HL-60 (cell line): Measurements from ENCODE around the gene ALG11.

Source experiments
- DNase-seq, 2 experiments: peaks; one replicate each; pipeline ENCODE4 v3.0.0-alpha.2; 2010 to 2020; ENCODE audit warnings: low read depth in 1 of 2, low spot score in 1 of 2
- H3K27ac ChIP-seq: fragments of 250-450 bp; sonication (Bioruptor Pico); replicated peaks from 2 replicates; pipeline ENCODE4 v1.5.1; 2020; ENCODE audit warnings: mild to moderate bottlenecking, moderate library complexity
- H3K27me3 ChIP-seq: fragments of 250-450 bp; sonication (Bioruptor Pico); 2 replicates; pipeline ENCODE4 v1.5.1; 2021; ENCODE audit warnings: mild to moderate bottlenecking, moderate library complexity; ENCODE audit not compliant: insufficient read depth, poor library complexity, severe bottlenecking
- H3K4me3 ChIP-seq: replicated peaks from 2 replicates; pipeline ENCODE4 v1.5.1; 2011; ENCODE audit warnings: mild to moderate bottlenecking, control low read depth, low read length; ENCODE audit not compliant: insufficient read depth
- GABPA ChIP-seq: IDR thresholded peaks from 2 replicates; pipeline ENCODE4 v1.6.1; 2012; ENCODE audit warnings: low read depth
- POLR2AphosphoS5 ChIP-seq: IDR thresholded peaks from 2 replicates; pipeline ENCODE4 v1.6.1; 2012; ENCODE audit warnings: low read depth
- SPI1 ChIP-seq: IDR thresholded peaks from 2 replicates; pipeline ENCODE4 v1.6.1; 2012; ENCODE audit warnings: low read depth, mild to moderate bottlenecking, borderline replicate concordance
- TF ChIP-seq, protein P1 (sequence below): IDR thresholded peaks from 2 replicates; pipeline ENCODE4 v1.6.1; 2012; ENCODE audit warnings: low read depth; ENCODE audit not compliant: insufficient replicate concordance
- TF ChIP-seq, protein P2 (sequence below): IDR thresholded peaks from one replicate; pipeline ENCODE4 v1.5.1; 2011; ENCODE audit warnings: low read length, control low read depth, inconsistent platforms; ENCODE audit not compliant: insufficient read depth

The ALG11 gene

GRCh38 chr13:51970349-51970748, 41.8 kb upstream of the ALG11 start:
- TF ChIP-seq, protein P1, sequence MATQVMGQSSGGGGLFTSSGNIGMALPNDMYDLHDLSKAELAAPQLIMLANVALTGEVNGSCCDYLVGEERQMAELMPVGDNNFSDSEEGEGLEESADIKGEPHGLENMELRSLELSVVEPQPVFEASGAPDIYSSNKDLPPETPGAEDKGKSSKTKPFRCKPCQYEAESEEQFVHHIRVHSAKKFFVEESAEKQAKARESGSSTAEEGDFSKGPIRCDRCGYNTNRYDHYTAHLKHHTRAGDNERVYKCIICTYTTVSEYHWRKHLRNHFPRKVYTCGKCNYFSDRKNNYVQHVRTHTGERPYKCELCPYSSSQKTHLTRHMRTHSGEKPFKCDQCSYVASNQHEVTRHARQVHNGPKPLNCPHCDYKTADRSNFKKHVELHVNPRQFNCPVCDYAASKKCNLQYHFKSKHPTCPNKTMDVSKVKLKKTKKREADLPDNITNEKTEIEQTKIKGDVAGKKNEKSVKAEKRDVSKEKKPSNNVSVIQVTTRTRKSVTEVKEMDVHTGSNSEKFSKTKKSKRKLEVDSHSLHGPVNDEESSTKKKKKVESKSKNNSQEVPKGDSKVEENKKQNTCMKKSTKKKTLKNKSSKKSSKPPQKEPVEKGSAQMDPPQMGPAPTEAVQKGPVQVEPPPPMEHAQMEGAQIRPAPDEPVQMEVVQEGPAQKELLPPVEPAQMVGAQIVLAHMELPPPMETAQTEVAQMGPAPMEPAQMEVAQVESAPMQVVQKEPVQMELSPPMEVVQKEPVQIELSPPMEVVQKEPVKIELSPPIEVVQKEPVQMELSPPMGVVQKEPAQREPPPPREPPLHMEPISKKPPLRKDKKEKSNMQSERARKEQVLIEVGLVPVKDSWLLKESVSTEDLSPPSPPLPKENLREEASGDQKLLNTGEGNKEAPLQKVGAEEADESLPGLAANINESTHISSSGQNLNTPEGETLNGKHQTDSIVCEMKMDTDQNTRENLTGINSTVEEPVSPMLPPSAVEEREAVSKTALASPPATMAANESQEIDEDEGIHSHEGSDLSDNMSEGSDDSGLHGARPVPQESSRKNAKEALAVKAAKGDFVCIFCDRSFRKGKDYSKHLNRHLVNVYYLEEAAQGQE = no peak
- TF ChIP-seq SPI1 (no peak), POLR2AphosphoS5 (no peak), GABPA (no peak)
- TF ChIP-seq, protein P2, sequence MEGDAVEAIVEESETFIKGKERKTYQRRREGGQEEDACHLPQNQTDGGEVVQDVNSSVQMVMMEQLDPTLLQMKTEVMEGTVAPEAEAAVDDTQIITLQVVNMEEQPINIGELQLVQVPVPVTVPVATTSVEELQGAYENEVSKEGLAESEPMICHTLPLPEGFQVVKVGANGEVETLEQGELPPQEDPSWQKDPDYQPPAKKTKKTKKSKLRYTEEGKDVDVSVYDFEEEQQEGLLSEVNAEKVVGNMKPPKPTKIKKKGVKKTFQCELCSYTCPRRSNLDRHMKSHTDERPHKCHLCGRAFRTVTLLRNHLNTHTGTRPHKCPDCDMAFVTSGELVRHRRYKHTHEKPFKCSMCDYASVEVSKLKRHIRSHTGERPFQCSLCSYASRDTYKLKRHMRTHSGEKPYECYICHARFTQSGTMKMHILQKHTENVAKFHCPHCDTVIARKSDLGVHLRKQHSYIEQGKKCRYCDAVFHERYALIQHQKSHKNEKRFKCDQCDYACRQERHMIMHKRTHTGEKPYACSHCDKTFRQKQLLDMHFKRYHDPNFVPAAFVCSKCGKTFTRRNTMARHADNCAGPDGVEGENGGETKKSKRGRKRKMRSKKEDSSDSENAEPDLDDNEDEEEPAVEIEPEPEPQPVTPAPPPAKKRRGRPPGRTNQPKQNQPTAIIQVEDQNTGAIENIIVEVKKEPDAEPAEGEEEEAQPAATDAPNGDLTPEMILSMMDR = no peak
- Histone ChIP-seq H3K27ac (no peak overlapping the region), H3K27me3 (no peaks in the 10 kb centered on the region), H3K4me3 (no peak overlapping the region)
- no peak for DNase-seq

- H3K27ac ChIP-seq = no peak overlapping the region
Observed at GRCh38 chr13:51971520-51972426, 40.4 kb upstream of the ALG11 start.

DNA sequence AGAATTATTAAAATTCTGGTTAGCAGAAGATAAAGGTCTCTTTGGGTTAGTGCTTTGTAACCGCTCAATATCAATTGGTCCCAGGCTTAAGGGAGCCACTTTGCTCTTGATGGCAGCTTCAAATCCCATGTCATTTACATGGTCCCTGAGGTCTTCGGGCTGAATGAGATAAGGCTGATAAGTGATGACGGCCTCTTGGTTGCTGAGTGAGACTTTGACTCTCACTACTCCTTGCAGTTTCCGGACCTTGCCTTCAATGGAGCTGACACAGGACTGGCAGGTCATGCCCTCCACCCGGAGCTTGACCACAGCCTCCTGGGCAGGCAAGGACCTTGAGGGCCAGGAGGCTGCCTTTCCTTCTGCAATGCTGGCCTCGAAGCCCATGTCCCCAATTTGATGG, 37.7 kb upstream of the ALG11 start:
- Histone ChIP-seq H3K4me3 (no peak overlapping the region), H3K27ac (no peak overlapping the region), H3K27me3 (no peaks in the 10 kb centered on the region)
- DNase-seq = no peak
- TF ChIP-seq SPI1 = no peak
- no peak for TF ChIP-seq POLR2AphosphoS5
- TF ChIP-seq, protein P2 = no peak
- TF ChIP-seq GABPA = no peak
- TF ChIP-seq, protein P1 = no peak

More at GRCh38 chr13:51971520-51972426, 40.4 kb upstream of the ALG11 start:
- no peaks in the 10 kb centered on the region for H3K27me3 ChIP-seq
- TF ChIP-seq POLR2AphosphoS5 = no peak
- TF ChIP-seq, protein P1 = no peak
- TF ChIP-seq SPI1 = no peak
- TF ChIP-seq GABPA = no peak
- TF ChIP-seq, protein P2 = no peak
- H3K4me3 ChIP-seq = no peak overlapping the region
- no peak for DNase-seq
